PC-3 (cell line): ENCODE results near the gene FCRL5. TPM values are rescaled to one million over a fixed set of nuclear protein-coding genes. Genes with fewer than 3 reads are reported as not detected.

Experiments used
- ATAC-seq: fragments of 200-7000 bp; cut with Tn5 transposase; 2 replicates; pipeline ENCODE4 v1.9.1; 2020; ENCODE audit warnings: mild to moderate bottlenecking, moderate library complexity
- BruUV-seq: library from RNA; stranded (reverse); fragments of 400-500 nt; replicated peaks from 2 replicates; lab custom pipeline; 2021; lab: Mats Ljungman, UMichigan
- CTCF ChIA-PET: fragments of 300-600 bp; sonication (Branson Sonifier 250); formaldehyde crosslinking; loops from one replicate; lab custom pipeline; 2022; ENCODE audit warnings: antibody characterized with exemption; lab: Charles Lee
- POLR2A ChIA-PET: fragments of 300-600 bp; sonication (Branson Sonifier 250); formaldehyde crosslinking; loops from one replicate; lab custom pipeline; 2022; ENCODE audit warnings: antibody characterized with exemption; ENCODE audit not compliant: unreplicated experiment; lab: Charles Lee
- DNase-seq: peaks from one replicate; pipeline ENCODE4 v3.0.0-alpha.2; 2015
- H2AFZ ChIP-seq: fragments of 300-600 bp; sonication (generic); 2 replicates; pipeline ENCODE4 v1.6.0; 2016; ENCODE audit warnings: antibody characterized with exemption, low read length
- H3F3A ChIP-seq: fragments of 300-600 bp; sonication (generic); one replicate; pipeline ENCODE4 v1.6.0; 2017; ENCODE audit warnings: antibody characterized with exemption, low read length, control low read depth, mild to moderate bottlenecking; ENCODE audit not compliant: unreplicated experiment
- H3K27ac ChIP-seq: fragments of 300-600 bp; sonication (generic); 2 replicates; pipeline ENCODE4 v1.5.1; 2016; ENCODE audit warnings: mild to moderate bottlenecking, low read length
- H3K27me3 ChIP-seq: fragments of 300-600 bp; sonication (generic); 2 replicates; pipeline ENCODE4 v1.6.1; 2016; ENCODE audit warnings: low read length, mixed read lengths
- H3K36me3 ChIP-seq: fragments of 300-600 bp; sonication (generic); 2 replicates; pipeline ENCODE4 v1.6.1; 2016; ENCODE audit warnings: low read depth, mixed run types, low read length, mixed read lengths
- H3K4me1 ChIP-seq: fragments of 300-600 bp; sonication (generic); 2 replicates; pipeline ENCODE4 v1.5.1; 2016; ENCODE audit warnings: low read length; ENCODE audit not compliant: insufficient read depth
- H3K4me2 ChIP-seq: fragments of 300-600 bp; sonication (generic); 2 replicates; pipeline ENCODE4 v1.6.0; 2016; ENCODE audit warnings: low read length
- H3K4me3 ChIP-seq: fragments of 300-600 bp; sonication (generic); 2 replicates; pipeline ENCODE4 v1.5.1; 2016; ENCODE audit warnings: mild to moderate bottlenecking, low read length, mixed read lengths
- H3K79me2 ChIP-seq: fragments of 300-600 bp; sonication (generic); 2 replicates; pipeline ENCODE4 v1.6.1; 2017; ENCODE audit warnings: low read length, mixed read lengths
- H3K9ac ChIP-seq: fragments of 300-600 bp; sonication (generic); 2 replicates; pipeline ENCODE4 v1.6.0; 2016; ENCODE audit warnings: mild to moderate bottlenecking, low read length
- H3K9me2 ChIP-seq: fragments of 300-600 bp; sonication (generic); replicated peaks from 2 replicates; pipeline ENCODE4 v1.6.1; 2016; ENCODE audit warnings: mixed run types, low read length, mixed read lengths
- H3K9me3 ChIP-seq: fragments of 300-600 bp; sonication (generic); 2 replicates; pipeline ENCODE4 v1.6.1; 2016; ENCODE audit warnings: low read length, mixed read lengths
- H4K20me1 ChIP-seq: fragments of 300-600 bp; sonication (generic); 2 replicates; pipeline ENCODE4 v1.6.1; 2016; ENCODE audit warnings: low read length, mixed read lengths
- CTCF ChIP-seq: fragments of 300-600 bp; sonication (generic); conservative IDR thresholded peaks from 2 replicates; pipeline ENCODE4 v1.5.1; 2017; ENCODE audit warnings: antibody characterized with exemption, low read depth, mild to moderate bottlenecking, low read length
- EZH2 ChIP-seq: fragments of 300-600 bp; sonication (generic); IDR thresholded peaks from one replicate; pipeline ENCODE4 v1.6.1; 2017; ENCODE audit warnings: antibody characterized with exemption, mild to moderate bottlenecking, low read length; ENCODE audit not compliant: unreplicated experiment
- EZH2phosphoT487 ChIP-seq: fragments of 300-600 bp; sonication (generic); IDR thresholded peaks from 2 replicates; pipeline ENCODE4 v1.6.1; 2018; ENCODE audit warnings: mild to moderate bottlenecking, antibody characterized with exemption, low read length, borderline replicate concordance
- intact Hi-C: fragments of 100-400 bp; cut with micrococcal nuclease; formaldehyde crosslinking; loops from 2 replicates; pipeline ENCODE4 v1.9.0; 2023
- total RNA-seq: library from RNA; depleted of rRNA; stranded (reverse); fragments of >200 nt; gene quantifications from 2 replicates; pipeline ENCODE4 v1.2.3, GENCODE V29; 2014

Gene FCRL5
- total RNA-seq, 1 experiment from 2014 or later: not detected

DNA sequence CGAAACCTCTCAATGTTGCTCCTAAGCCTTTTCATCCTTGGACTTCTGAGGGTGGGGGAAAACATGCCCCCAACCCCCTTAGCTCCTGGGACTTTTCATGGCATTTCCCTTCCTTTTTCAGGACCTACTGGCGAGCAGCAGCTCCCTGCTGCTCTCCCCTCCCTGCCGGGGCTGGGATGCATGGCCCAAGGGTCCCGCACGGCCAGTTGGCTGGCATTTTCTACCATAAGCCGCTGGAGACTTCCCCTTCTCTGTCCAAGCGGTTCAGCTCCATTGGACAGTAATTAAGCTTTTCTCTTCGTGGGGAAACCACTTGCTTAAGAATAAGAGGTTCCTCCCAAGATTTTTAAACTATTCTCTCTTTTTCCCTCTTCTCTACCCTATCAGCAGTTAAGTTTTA lies 52.8 kb downstream of the FCRL5 start:
- TF ChIP-seq EZH2phosphoT487 (no peak), EZH2 (no peak), CTCF (no peak)
- no peak overlapping the region for H3K9ac ChIP-seq
- intact Hi-C loops: no loop called here
- no peaks in the 10 kb centered on the region for H3F3A ChIP-seq
- no peaks in the 10 kb centered on the region for H3K4me1 ChIP-seq
- ChIA-PET POLR2A (no interaction called here), CTCF (no interaction called here)
- no peak overlapping the region for H2AFZ ChIP-seq
- H4K20me1 ChIP-seq: no peaks in the 10 kb centered on the region
- no peak for ATAC-seq
- H3K9me2 ChIP-seq: no peaks in the 10 kb centered on the region
- no TSS peak for BruUV-seq
- no peak overlapping the region for H3K4me3 ChIP-seq
- H3K4me2 ChIP-seq: no peak overlapping the region
- no peaks in the 10 kb centered on the region for H3K79me2 ChIP-seq
- no peak for DNase-seq
- H3K36me3 ChIP-seq: no peaks in the 10 kb centered on the region
- no peak overlapping the region for H3K27ac ChIP-seq
- H3K9me3 ChIP-seq: no peaks in the 10 kb centered on the region
- H3K27me3 ChIP-seq: peaks cover 39% of the 10 kb centered on the region

DNA sequence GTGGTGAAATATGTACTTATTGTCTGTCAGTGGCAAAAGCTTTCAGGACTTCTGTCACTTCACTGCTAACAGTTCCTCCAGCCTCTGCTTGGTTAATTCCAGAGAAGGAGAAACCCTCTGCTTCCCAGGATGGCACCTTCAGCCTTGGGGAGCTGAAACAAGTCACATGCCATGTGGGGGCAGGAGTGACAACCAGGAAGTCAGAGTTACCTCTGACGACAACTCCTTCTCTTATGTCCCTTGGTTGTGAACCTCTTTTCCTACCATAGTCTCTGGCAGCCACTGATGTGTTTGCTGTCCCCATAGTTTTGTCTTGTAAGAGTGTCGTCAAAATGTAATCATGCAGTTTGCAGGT lies 53.6 kb downstream of the FCRL5 start:
- H3K27ac ChIP-seq: no peak overlapping the region
- H3K4me2 ChIP-seq: no peak overlapping the region
- no peaks in the 10 kb centered on the region for H3K79me2 ChIP-seq
- H3K4me1 ChIP-seq: no peaks in the 10 kb centered on the region
- no peak overlapping the region for H3K9ac ChIP-seq
- ChIA-PET POLR2A (no interaction called here), CTCF (no interaction called here)
- H3F3A ChIP-seq: no peaks in the 10 kb centered on the region
- H3K4me3 ChIP-seq: no peak overlapping the region
- TF ChIP-seq EZH2phosphoT487 (no peak), CTCF (no peak), EZH2 (no peak)
- no peaks in the 10 kb centered on the region for H3K9me3 ChIP-seq
- H3K9me2 ChIP-seq: no peaks in the 10 kb centered on the region
- no peaks in the 10 kb centered on the region for H3K36me3 ChIP-seq
- H2AFZ ChIP-seq: no peak overlapping the region
- intact Hi-C loops: no loop called here
- no peak for DNase-seq
- ATAC-seq: no peak
- no TSS peak for BruUV-seq
- H3K27me3 ChIP-seq: peaks cover 39% of the 10 kb centered on the region
- H4K20me1 ChIP-seq: no peaks in the 10 kb centered on the region

GRCh38 chr1:157497987-157498735 lies 54.2 kb downstream of the FCRL5 start:
- no peaks in the 10 kb centered on the region for H3K79me2 ChIP-seq
- no peak overlapping the region for H3K9ac ChIP-seq
- no peaks in the 10 kb centered on the region for H4K20me1 ChIP-seq
- no peaks in the 10 kb centered on the region for H3F3A ChIP-seq
- ChIA-PET POLR2A (no interaction called here), CTCF (no interaction called here)
- no peak overlapping the region for H3K27ac ChIP-seq
- no TSS peak for BruUV-seq
- H3K27me3 ChIP-seq: peaks cover 39% of the 10 kb centered on the region
- no peaks in the 10 kb centered on the region for H3K9me3 ChIP-seq
- ATAC-seq (no peak), DNase-seq (no peak)
- TF ChIP-seq CTCF: no peak
- TF ChIP-seq EZH2: no peak
- TF ChIP-seq EZH2phosphoT487: no peak
- H3K4me3 ChIP-seq: no peak overlapping the region
- no peaks in the 10 kb centered on the region for H3K9me2 ChIP-seq
- intact Hi-C loops: no loop called here
- no peaks in the 10 kb centered on the region for H3K4me1 ChIP-seq
- H2AFZ ChIP-seq: no peak overlapping the region
- no peaks in the 10 kb centered on the region for H3K36me3 ChIP-seq
- H3K4me2 ChIP-seq: no peak overlapping the region
